ENCODE results near the gene ATP6V1C2.

Gene ATP6V1C2

GRCh38 chr2:10733566-10733925, 12.1 kb downstream of the ATP6V1C2 start:
- Histone ChIP-seq H3K4me3 (ENCODE audit: insufficient read depth in 1 of 2, low read depth in 1 of 2, low read length in 2 of 2) (no peak overlapping the region), H3K18ac (ENCODE audit: low read depth in 1 of 2, low read length in 2 of 2) (no peak overlapping the region)
- 84% methylated on average over 6 of the region's 6 CpGs for WGBS

GRCh38 chr2:10733980-10734379, 12.6 kb downstream of the ATP6V1C2 start:
- Histone ChIP-seq H3K4me3 (ENCODE audit: insufficient read depth in 1 of 2, low read depth in 1 of 2, low read length in 2 of 2) (no peak overlapping the region), H4K91ac (ENCODE audit: low read length) (no peak overlapping the region), H2BK120ac (ENCODE audit: low read depth, low read length) (no peak overlapping the region), H4K8ac (ENCODE audit: low read length) (no peak overlapping the region), H2BK12ac (ENCODE audit: low read length in 2 of 2) (no peak overlapping the region), H3K27ac (ENCODE audit: low read length, poor library complexity, severe bottlenecking) (no peak overlapping the region), H2BK15ac (ENCODE audit: low read depth, poor library complexity, severe bottlenecking) (no peak overlapping the region), H3K4me1 (ENCODE audit: control insufficient read depth, insufficient read depth, low read depth, low read length) (peaks cover 2% of the 10 kb centered on the region), H3K4ac (ENCODE audit: low read depth in 1 of 2, low read length in 2 of 2) (no peak overlapping the region), H3K9ac (ENCODE audit: low read length) (no peak overlapping the region), H3K14ac (ENCODE audit: low read length in 2 of 2) (no peak overlapping the region), H3K23ac (ENCODE audit: low read length in 2 of 2) (no peak overlapping the region), H2AFZ (ENCODE audit: low read depth, low read length) (no peak overlapping the region), H3K18ac (ENCODE audit: low read depth in 1 of 2, low read length in 2 of 2) (no peak overlapping the region), H3K9me3 (ENCODE audit: control insufficient read depth, low read length) (no peaks in the 10 kb centered on the region), H3K27me3 (ENCODE audit: control insufficient read depth in 1 of 2, insufficient read depth in 1 of 2, low read length in 2 of 2) (peaks cover 8 to 21% of the 10 kb centered on the region in 2 experiments), H2AK5ac (ENCODE audit: low read length, severe bottlenecking) (no peak overlapping the region), H2BK5ac (ENCODE audit: low read depth, low read length, poor library complexity, severe bottlenecking) (no peak overlapping the region), H3K36me3 (ENCODE audit: control insufficient read depth in 1 of 2, insufficient read depth in 2 of 2, low read depth in 1 of 2, low read length in 2 of 2) (no peaks in the 10 kb centered on the region), H3K79me1 (replicated peaks; ENCODE audit: low read length, poor library complexity, severe bottlenecking) (no peaks in the 10 kb centered on the region), H3K4me2 (ENCODE audit: low read length, poor library complexity, severe bottlenecking) (no peak overlapping the region)
- WGBS = 92% methylated on average over 5 of the region's 5 CpGs
- no peak for DNase-seq

More at GRCh38 chr2:10733566-10733925, 12.1 kb downstream of the ATP6V1C2 start:
- Histone ChIP-seq H3K4me1 (ENCODE audit: control insufficient read depth, insufficient read depth, low read depth, low read length) (peaks cover 2% of the 10 kb centered on the region), H4K91ac (ENCODE audit: low read length) (no peak overlapping the region), H2BK12ac (ENCODE audit: low read length in 2 of 2) (no peak overlapping the region), H2AK5ac (ENCODE audit: low read length, severe bottlenecking) (no peak overlapping the region), H2BK15ac (ENCODE audit: low read depth, poor library complexity, severe bottlenecking) (no peak overlapping the region), H3K36me3 (ENCODE audit: control insufficient read depth in 1 of 2, insufficient read depth in 2 of 2, low read depth in 1 of 2, low read length in 2 of 2) (no peaks in the 10 kb centered on the region), H3K4ac (ENCODE audit: low read depth in 1 of 2, low read length in 2 of 2) (no peak overlapping the region), H3K27ac (ENCODE audit: low read length, poor library complexity, severe bottlenecking) (no peak overlapping the region), H4K8ac (ENCODE audit: low read length) (no peak overlapping the region), H3K79me1 (replicated peaks; ENCODE audit: low read length, poor library complexity, severe bottlenecking) (no peaks in the 10 kb centered on the region), H3K9me3 (ENCODE audit: control insufficient read depth, low read length) (no peaks in the 10 kb centered on the region), H2BK5ac (ENCODE audit: low read depth, low read length, poor library complexity, severe bottlenecking) (no peak overlapping the region), H3K23ac (ENCODE audit: low read length in 2 of 2) (no peak overlapping the region), H3K4me2 (ENCODE audit: low read length, poor library complexity, severe bottlenecking) (no peak overlapping the region), H3K14ac (ENCODE audit: low read length in 2 of 2) (no peak overlapping the region), H2BK120ac (ENCODE audit: low read depth, low read length) (no peak overlapping the region), H3K9ac (ENCODE audit: low read length) (no peak overlapping the region), H3K27me3 (ENCODE audit: control insufficient read depth in 1 of 2, insufficient read depth in 1 of 2, low read length in 2 of 2) (peaks cover 8 to 21% of the 10 kb centered on the region in 2 experiments), H2AFZ (ENCODE audit: low read depth, low read length) (no peak overlapping the region)
- no peak for DNase-seq

- H3K23ac ChIP-seq (ENCODE audit: low read length in 2 of 2) = no peak overlapping the region
These were observed 16.8 kb downstream of the ATP6V1C2 start for GRCh38 chr2:10738192-10738591.

GRCh38 chr2:10740226-10740625, 18.8 kb downstream of the ATP6V1C2 start:
- no peak overlapping the region for H4K91ac ChIP-seq (ENCODE audit: low read length)
- H3K4ac ChIP-seq (ENCODE audit: low read depth in 1 of 2, low read length in 2 of 2) = no peak overlapping the region
- H3K4me1 ChIP-seq (ENCODE audit: control insufficient read depth, insufficient read depth, low read depth, low read length) = no peaks in the 10 kb centered on the region
- H3K9me3 ChIP-seq (ENCODE audit: control insufficient read depth, low read length) = no peaks in the 10 kb centered on the region
- no peak overlapping the region for H2BK120ac ChIP-seq (ENCODE audit: low read depth, low read length)
- H4K8ac ChIP-seq (ENCODE audit: low read length) = no peak overlapping the region
- H2AK5ac ChIP-seq (ENCODE audit: low read length, severe bottlenecking) = no peak overlapping the region
- WGBS = 94% methylated on average over 3 of the region's 3 CpGs
- H3K18ac ChIP-seq (ENCODE audit: low read depth in 1 of 2, low read length in 2 of 2) = no peak overlapping the region
- H3K27me3 ChIP-seq (ENCODE audit: control insufficient read depth in 1 of 2, insufficient read depth in 1 of 2, low read length in 2 of 2) = peaks cover 8 to 15% of the 10 kb centered on the region in 2 experiments
- no peak overlapping the region for H2BK5ac ChIP-seq (ENCODE audit: low read depth, low read length, poor library complexity, severe bottlenecking)
- no peak overlapping the region for H3K23ac ChIP-seq (ENCODE audit: low read length in 2 of 2)
- H3K4me2 ChIP-seq (ENCODE audit: low read length, poor library complexity, severe bottlenecking) = no peak overlapping the region
- H3K36me3 ChIP-seq (ENCODE audit: control insufficient read depth in 1 of 2, insufficient read depth in 2 of 2, low read depth in 1 of 2, low read length in 2 of 2) = no peaks in the 10 kb centered on the region
- H2BK12ac ChIP-seq (ENCODE audit: low read length in 2 of 2) = no peak overlapping the region
- H2BK15ac ChIP-seq (ENCODE audit: low read depth, poor library complexity, severe bottlenecking) = no peak overlapping the region
- no peak overlapping the region for H3K9ac ChIP-seq (ENCODE audit: low read length)
- no peak overlapping the region for H3K4me3 ChIP-seq (ENCODE audit: insufficient read depth in 1 of 2, low read depth in 1 of 2, low read length in 2 of 2)
- DNase-seq = no peak
- no peak overlapping the region for H3K27ac ChIP-seq (ENCODE audit: low read length, poor library complexity, severe bottlenecking)
- H3K79me1 ChIP-seq (replicated peaks; ENCODE audit: low read length, poor library complexity, severe bottlenecking) = no peaks in the 10 kb centered on the region
- H2AFZ ChIP-seq (ENCODE audit: low read depth, low read length) = no peak overlapping the region
- H3K14ac ChIP-seq (ENCODE audit: low read length in 2 of 2) = no peak overlapping the region

More at GRCh38 chr2:10738192-10738591, 16.8 kb downstream of the ATP6V1C2 start:
- Histone ChIP-seq H3K14ac (ENCODE audit: low read length in 2 of 2) (no peak overlapping the region), H3K4me1 (ENCODE audit: control insufficient read depth, insufficient read depth, low read depth, low read length) (peaks cover 2% of the 10 kb centered on the region), H2BK12ac (ENCODE audit: low read length in 2 of 2) (no peak overlapping the region), H2BK120ac (ENCODE audit: low read depth, low read length) (no peak overlapping the region), H3K4ac (ENCODE audit: low read depth in 1 of 2, low read length in 2 of 2) (no peak overlapping the region), H3K9me3 (ENCODE audit: control insufficient read depth, low read length) (no peaks in the 10 kb centered on the region), H3K18ac (ENCODE audit: low read depth in 1 of 2, low read length in 2 of 2) (no peak overlapping the region), H4K8ac (ENCODE audit: low read length) (no peak overlapping the region), H3K4me3 (ENCODE audit: insufficient read depth in 1 of 2, low read depth in 1 of 2, low read length in 2 of 2) (no peak overlapping the region), H3K4me2 (ENCODE audit: low read length, poor library complexity, severe bottlenecking) (no peak overlapping the region), H3K36me3 (ENCODE audit: control insufficient read depth in 1 of 2, insufficient read depth in 2 of 2, low read depth in 1 of 2, low read length in 2 of 2) (no peaks in the 10 kb centered on the region), H2AK5ac (ENCODE audit: low read length, severe bottlenecking) (no peak overlapping the region), H2BK5ac (ENCODE audit: low read depth, low read length, poor library complexity, severe bottlenecking) (no peak overlapping the region), H3K27ac (ENCODE audit: low read length, poor library complexity, severe bottlenecking) (no peak overlapping the region), H3K79me1 (replicated peaks; ENCODE audit: low read length, poor library complexity, severe bottlenecking) (no peaks in the 10 kb centered on the region), H2BK15ac (ENCODE audit: low read depth, poor library complexity, severe bottlenecking) (no peak overlapping the region), H3K27me3 (ENCODE audit: control insufficient read depth in 1 of 2, insufficient read depth in 1 of 2, low read length in 2 of 2) (peaks cover 16 to 25% of the 10 kb centered on the region in 2 experiments), H4K91ac (ENCODE audit: low read length) (no peak overlapping the region), H3K9ac (ENCODE audit: low read length) (no peak overlapping the region), H2AFZ (ENCODE audit: low read depth, low read length) (no peak overlapping the region)
- 91% methylated on average over 6 of the region's 6 CpGs for WGBS
- DNase-seq = no peak
